Activated naive CD4-positive, alpha-beta T cell treated with anti-CD3 and anti-CD28 coated beads, Interleukin-2, amount 50 U/mL, for 72 hours (primary cell): ENCODE measurements around the gene FTCD. TPM values are rescaled to one million over a fixed set of nuclear protein-coding genes. Genes with fewer than 3 reads are reported as not detected.

ENCODE experiments used
- ATAC-seq, 2 donors: fragments of 150-1000 bp; cut with Tn5 transposase; 2 replicates each; pipeline ENCODE4 v1.10.0; 2021; ENCODE audit warnings: mild to moderate bottlenecking in 2 of 2, moderate library complexity in 2 of 2
- DNase-seq, 2 donors: peaks; one replicate each; pipeline ENCODE4 v3.0.0; 2021 to 2022; ENCODE audit warnings: low spot score in 2 of 2
- H3K27ac Mint-ChIP-seq, 2 donors: one replicate each; pipeline ENCODE4 v1.8.0; 2022; ENCODE audit warnings: mild to moderate bottlenecking in 2 of 2, mixed read lengths in 2 of 2
- H3K36me3 Mint-ChIP-seq, 2 donors: one replicate each; pipeline ENCODE4 v1.8.0; 2022; ENCODE audit warnings: mixed read lengths in 2 of 2
- H3K9me3 Mint-ChIP-seq, 2 donors: one replicate each; pipeline ENCODE4 v1.8.0; 2022; ENCODE audit warnings: mixed read lengths in 2 of 2
- total RNA-seq, 2 donors: library from RNA; stranded (reverse); gene quantifications; one replicate each; pipeline ENCODE4 v1.2.3, GENCODE V29; 2022

The FTCD gene
- total RNA-seq, 2 donors from 2014 or later, result 0.21 to 0.39 TPM

DNA sequence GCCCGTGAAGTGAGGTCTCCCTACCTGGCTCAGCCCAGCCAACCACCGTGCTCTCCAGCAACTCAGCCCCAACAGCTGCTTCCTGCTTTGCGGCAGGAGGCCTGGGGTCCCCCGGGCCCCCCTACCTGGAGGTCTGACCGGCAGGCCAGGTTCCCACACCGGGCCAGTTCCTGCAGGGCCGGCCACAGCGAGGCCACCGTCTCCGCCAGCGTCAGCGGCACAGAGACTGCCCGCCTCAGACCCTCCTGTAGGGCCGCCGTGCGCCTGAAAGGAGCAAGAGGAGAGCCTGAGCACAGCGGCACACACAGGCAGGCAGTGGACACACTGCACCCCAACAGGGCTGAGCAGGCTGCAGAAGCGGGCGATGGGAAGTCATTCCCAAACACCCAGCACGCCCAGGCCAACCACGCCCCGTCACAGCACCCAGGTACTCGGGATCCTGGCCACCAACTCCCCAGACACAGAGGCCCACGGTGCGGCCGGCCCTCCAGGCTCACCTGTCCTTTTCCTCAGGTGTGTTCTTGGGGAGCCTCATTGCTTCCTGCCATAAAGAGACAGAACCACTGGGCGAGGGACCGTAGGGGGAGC lies 16.9 kb downstream of the FTCD start:
- no peak overlapping the region for H3K27ac Mint-ChIP-seq
- H3K9me3 Mint-ChIP-seq, result no peaks in the 10 kb centered on the region
- H3K36me3 Mint-ChIP-seq, result peaks cover 0 to 5% of the 10 kb centered on the region in 2 donors
- no peak for DNase-seq
- no peak for ATAC-seq

- ATAC-seq (no peak), DNase-seq (no peak)
- Mint-ChIP-seq H3K36me3 (peaks cover 0 to 5% of the 10 kb centered on the region in 2 donors), H3K27ac (no peak overlapping the region), H3K9me3 (no peaks in the 10 kb centered on the region)
Measured at GRCh38 chr21:46137908-46138307, 17.5 kb downstream of the FTCD start.

GRCh38 chr21:46136739-46137349 lies 18.5 kb downstream of the FTCD start:
- DNase-seq, result no peak
- no peak overlapping the region for H3K27ac Mint-ChIP-seq
- no peaks in the 10 kb centered on the region for H3K36me3 Mint-ChIP-seq
- no peaks in the 10 kb centered on the region for H3K9me3 Mint-ChIP-seq
- no peak for ATAC-seq

DNA sequence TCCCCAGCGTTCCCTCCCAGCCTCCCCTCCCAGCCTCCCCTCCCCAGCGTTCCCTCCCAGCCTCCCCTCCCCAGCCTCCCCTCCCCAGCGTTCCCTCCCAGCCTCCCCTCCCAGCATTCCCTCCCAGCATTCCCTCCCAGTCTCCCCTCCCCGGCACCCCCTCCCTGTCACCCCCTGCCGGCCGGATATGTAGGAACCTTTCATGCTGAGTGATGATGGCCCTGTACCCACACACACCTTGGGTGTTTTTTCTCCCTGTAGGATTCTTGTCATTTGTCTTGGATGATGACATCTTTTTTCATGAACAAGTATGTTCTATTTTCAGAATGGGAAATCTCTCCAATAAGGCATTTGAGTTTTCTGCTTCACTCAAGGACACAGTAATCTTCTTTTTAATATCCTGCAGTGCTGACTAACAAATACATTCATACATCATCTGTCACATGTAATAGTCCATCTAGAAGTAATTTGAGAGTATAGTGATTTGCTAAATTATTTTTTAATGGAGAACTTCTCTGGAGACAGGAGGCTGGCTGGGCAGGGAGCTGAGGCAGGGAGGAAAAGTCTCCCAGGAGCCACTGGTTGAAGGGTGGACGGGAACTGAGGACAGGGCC lies 19.5 kb downstream of the FTCD start:
- ATAC-seq, result no peak
- Mint-ChIP-seq H3K9me3 (no peaks in the 10 kb centered on the region), H3K36me3 (no peaks in the 10 kb centered on the region)

GRCh38 chr21:46131838-46132651 lies 23.3 kb downstream of the FTCD start:
- Mint-ChIP-seq H3K27ac (no peak overlapping the region), H3K36me3 (no peaks in the 10 kb centered on the region), H3K9me3 (no peaks in the 10 kb centered on the region)
- DNase-seq (no peak), ATAC-seq (no peak)

More for the DNA sequence above, 19.5 kb downstream of the FTCD start:
- no peak for DNase-seq
- H3K27ac Mint-ChIP-seq, result no peak overlapping the region

DNA sequence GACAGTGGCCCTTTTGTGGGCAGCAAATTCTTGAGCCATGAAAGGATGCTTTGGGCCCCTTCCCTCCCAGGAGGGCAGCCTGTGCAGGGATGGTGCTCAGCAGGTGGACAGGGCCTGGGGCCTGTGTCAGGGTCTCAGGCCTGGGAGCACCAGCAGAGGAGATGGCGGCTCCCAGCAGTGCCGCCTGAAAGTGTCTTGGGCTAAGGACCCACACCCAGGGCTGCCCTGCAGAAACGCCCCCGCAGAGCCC lies 23.9 kb downstream of the FTCD start:
- Mint-ChIP-seq H3K27ac (no peak overlapping the region), H3K36me3 (no peaks in the 10 kb centered on the region), H3K9me3 (no peaks in the 10 kb centered on the region)
- no peak for ATAC-seq
- no peak for DNase-seq

DNA sequence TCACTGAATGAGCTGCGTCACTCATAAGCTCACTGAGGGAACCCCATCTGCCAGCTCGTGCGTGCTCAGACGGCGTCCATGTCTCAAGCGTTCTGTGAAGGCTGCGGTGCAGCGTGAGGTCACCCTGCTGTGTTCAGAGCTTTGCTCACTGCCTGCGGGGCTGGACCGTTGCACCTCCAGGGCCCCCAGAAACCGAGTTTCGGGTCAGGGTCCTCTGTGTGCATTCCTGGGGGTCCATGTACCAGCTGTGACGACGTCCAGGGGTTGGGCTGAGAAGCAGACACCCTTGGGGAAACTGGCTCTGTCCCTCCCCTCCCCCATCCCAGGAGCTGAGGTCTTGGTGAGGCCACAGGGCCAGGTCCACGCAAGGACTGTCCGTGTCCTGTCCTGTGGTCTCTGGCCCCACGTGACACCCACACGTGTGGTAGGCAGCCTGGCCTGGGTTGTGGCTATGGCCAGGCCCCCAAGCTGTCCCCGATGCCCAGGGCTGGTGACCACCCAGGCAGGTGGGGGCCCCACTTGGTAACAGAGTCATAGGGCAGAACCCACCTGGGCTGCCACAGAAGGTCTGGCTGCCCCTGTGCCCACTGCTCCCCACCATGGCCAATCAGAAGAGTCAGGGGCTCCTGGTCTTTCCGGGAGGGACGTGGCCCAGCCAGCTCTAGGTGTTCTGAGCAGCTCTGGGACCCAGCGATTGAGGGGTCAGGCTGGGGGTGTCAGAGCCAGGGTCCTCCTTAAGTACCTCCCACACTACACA lies 24.4 kb downstream of the FTCD start:
- Mint-ChIP-seq H3K27ac (no peak overlapping the region), H3K9me3 (no peaks in the 10 kb centered on the region), H3K36me3 (no peaks in the 10 kb centered on the region)
- DNase-seq (no peak), ATAC-seq (no peak)

DNA sequence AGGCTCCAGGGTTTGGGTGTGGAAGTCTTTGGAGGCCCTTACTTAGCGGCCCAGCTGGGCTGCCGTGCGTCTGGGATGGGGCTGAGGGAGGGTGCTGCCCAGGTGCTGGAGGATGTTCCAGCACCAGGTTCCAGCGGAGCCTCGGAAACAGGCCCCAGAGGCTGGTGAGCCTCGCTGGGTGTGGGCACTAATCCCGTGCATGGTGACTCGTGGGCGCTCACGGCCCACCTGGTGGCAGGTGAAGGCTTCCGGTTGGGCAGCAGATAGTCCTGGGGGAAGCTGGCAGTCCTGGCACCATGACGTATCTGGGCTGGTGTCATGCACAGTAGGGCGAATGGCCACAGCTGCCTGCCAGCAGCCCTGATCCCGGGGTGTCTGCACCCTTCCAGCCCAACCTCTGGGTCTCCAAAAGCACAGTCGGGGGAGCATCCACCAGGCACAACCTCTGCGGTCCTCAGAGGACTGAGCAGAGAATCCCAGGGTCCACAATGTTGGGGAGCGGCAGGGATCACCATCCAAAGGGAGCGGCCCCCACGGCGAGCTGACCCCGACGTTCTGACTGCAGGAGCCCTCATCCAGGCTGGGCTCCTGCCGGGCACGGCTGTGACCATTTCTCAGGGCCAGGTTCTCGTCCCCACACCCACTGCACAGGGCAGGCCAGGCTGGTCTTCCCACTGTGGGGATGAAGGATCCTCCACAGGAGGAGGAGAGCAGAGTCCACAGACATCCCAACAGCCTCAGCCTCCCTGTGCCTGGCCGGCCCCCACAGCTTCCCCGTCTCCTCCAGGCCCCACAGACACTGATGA lies 25.3 kb downstream of the FTCD start:
- Mint-ChIP-seq H3K36me3 (no peaks in the 10 kb centered on the region), H3K27ac (peak overlapping the region in 1 of 2 donors; percentile 60), H3K9me3 (no peaks in the 10 kb centered on the region)
- DNase-seq, result no peak
- no peak for ATAC-seq

- no peak for DNase-seq
- H3K9me3 Mint-ChIP-seq, result no peaks in the 10 kb centered on the region
Measured at GRCh38 chr21:46128933-46129571, 26.3 kb downstream of the FTCD start.

GRCh38 chr21:46128106-46128932 lies 27.1 kb downstream of the FTCD start:
- DNase-seq (no peak), ATAC-seq (no peak)
- peaks cover 0 to 4% of the 10 kb centered on the region in 2 donors for H3K9me3 Mint-ChIP-seq

More at GRCh38 chr21:46128933-46129571, 26.3 kb downstream of the FTCD start:
- no peak overlapping the region for H3K27ac Mint-ChIP-seq
- ATAC-seq, result no peak
- H3K36me3 Mint-ChIP-seq, result no peaks in the 10 kb centered on the region

GRCh38 chr21:46127239-46128105 lies 27.9 kb downstream of the FTCD start:
- Mint-ChIP-seq H3K36me3 (no peaks in the 10 kb centered on the region), H3K9me3 (peaks cover 0 to 4% of the 10 kb centered on the region in 2 donors), H3K27ac (no peak overlapping the region)
- DNase-seq, result no peak
- ATAC-seq, result no peak

More at GRCh38 chr21:46128106-46128932, 27.1 kb downstream of the FTCD start:
- Mint-ChIP-seq H3K36me3 (no peaks in the 10 kb centered on the region), H3K27ac (no peak overlapping the region)

DNA sequence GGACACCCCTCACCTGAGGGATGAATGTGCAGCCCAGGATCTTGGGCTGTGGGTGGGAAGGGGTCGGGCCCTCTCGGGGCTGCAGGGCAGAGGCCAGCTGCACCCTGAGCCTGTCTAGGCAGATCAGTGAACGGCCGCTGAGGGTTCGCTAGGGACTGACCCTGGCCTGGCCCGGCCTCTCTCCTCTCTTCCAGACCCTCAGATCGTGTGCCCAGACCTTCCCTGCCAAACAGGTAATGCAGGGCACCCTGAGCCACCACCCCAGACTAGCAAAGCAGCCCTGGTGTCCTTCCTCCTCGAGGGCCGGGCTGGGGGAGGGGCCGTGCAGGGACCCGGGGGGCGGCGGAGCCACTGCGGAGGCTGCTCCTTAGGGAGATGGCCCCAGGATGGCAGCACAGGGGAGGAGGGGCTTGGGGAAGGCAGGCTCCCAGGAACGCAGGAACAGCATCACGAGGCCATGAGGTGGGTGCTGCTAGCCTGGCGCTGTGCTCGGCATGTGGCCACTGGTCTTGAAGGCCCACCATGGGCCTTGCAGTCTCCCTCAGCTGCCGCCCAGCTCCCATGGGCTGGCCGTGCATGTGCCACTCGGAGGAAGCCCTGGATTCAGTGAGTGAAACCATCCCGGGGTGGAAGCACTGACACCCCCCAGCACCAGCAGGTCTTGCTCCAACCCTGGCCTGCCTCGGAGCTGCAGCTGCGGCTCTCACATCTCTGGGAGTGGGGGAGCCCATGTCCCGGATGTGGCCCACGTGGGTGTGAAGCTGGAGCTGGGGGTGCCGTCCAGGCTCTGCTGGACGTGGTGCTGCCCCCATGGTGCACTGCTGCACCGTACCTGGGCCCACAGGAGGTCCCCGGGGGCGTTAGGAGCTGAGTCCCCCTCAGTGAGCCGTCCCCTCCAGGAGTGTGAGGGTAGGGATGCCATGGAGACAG lies 28.8 kb downstream of the FTCD start:
- Mint-ChIP-seq H3K36me3 (no peaks in the 10 kb centered on the region), H3K9me3 (peaks cover 0 to 4% of the 10 kb centered on the region in 2 donors), H3K27ac (peak overlapping the region in 1 of 2 donors; percentile 51)
- ATAC-seq (peak in 1 of 2 donors; percentile 13), DNase-seq (no peak)

DNA sequence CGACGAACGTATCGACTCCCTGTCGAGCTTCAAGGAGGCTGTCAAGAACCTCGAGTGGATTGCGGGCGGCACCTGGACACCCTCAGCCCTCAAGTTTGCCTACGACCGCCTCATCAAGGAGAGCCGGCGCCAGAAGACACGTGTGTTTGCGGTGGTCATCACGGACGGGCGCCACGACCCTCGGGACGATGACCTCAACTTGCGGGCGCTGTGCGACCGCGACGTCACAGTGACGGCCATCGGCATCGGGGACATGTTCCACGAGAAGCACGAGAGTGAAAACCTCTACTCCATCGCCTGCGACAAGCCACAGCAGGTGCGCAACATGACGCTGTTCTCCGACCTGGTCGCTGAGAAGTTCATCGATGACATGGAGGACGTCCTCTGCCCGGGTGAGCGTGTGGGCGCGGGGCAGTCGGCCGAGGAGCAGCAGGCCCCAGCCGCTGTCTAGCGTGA lies 29.5 kb downstream of the FTCD start:
- Mint-ChIP-seq H3K27ac (peak overlapping the region in 1 of 2 donors; percentile 51), H3K9me3 (peaks cover 0 to 4% of the 10 kb centered on the region in 2 donors), H3K36me3 (no peaks in the 10 kb centered on the region)
- DNase-seq (peak in 1 of 2 donors; percentile 50), ATAC-seq (no peak)
